ENCODE results near the gene HLA-DOA. TPM values are rescaled to one million over a fixed set of nuclear protein-coding genes. Genes with fewer than 3 reads are reported as not detected.

HLA-DOA gene
- total RNA-seq, 1 donor from 2014 or later, result 4.1 TPM

DNA sequence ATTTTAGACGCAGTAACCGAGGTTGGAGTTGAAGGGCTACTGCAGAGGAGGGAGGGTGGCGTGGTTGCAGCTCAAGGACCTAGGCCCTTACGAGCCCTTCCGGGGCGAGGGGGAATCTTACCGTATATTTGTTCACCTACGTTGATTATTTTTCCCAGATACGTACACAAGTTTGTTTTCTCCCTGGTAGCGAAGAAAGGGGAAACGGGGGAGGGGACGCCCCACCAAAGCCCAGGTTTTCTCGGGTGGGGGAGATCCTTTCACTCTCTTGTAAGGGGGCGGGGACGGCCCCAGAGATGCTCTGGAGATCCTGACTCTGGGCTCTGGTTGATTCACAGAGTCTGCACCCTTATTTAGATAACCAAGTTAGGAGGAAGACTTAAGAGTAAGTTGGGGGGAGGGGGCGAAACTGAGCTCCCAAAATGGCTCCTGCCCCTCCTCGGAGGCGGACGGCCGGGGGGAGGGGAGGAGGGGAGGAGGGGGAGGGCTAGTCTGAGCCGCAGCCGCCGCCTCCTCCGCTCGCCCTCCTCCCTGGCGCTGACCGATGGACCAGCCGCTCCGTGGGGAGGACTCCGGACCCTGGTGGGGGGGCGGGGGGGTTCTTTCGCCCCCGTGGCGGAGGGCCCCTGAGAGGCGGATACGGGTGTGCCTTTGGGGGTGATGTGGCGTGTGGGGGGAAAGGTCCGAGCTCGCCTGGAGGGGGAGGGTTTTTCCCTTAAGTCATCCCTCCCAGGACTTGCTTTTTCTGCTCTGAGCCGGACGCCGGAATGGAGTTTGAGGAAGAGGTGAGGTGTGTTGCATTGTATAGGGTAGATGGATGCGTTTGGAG is 38.8 kb downstream of the HLA-DOA start:
- peaks cover 27% of the 10 kb centered on the region for H3K4me1 Mint-ChIP-seq (ENCODE audit: low read depth)
- peak overlapping the region; percentile 92 for H3K4me3 Mint-ChIP-seq (ENCODE audit: low read depth)
- H3K27me3 Mint-ChIP-seq, result no peaks in the 10 kb centered on the region
- H3K36me3 Mint-ChIP-seq (ENCODE audit: insufficient read depth), result peaks cover 34% of the 10 kb centered on the region
- H3K27ac Mint-ChIP-seq, result peak overlapping the region; percentile 100
- TF ChIP-seq, protein P1, sequence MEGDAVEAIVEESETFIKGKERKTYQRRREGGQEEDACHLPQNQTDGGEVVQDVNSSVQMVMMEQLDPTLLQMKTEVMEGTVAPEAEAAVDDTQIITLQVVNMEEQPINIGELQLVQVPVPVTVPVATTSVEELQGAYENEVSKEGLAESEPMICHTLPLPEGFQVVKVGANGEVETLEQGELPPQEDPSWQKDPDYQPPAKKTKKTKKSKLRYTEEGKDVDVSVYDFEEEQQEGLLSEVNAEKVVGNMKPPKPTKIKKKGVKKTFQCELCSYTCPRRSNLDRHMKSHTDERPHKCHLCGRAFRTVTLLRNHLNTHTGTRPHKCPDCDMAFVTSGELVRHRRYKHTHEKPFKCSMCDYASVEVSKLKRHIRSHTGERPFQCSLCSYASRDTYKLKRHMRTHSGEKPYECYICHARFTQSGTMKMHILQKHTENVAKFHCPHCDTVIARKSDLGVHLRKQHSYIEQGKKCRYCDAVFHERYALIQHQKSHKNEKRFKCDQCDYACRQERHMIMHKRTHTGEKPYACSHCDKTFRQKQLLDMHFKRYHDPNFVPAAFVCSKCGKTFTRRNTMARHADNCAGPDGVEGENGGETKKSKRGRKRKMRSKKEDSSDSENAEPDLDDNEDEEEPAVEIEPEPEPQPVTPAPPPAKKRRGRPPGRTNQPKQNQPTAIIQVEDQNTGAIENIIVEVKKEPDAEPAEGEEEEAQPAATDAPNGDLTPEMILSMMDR (IDR thresholded peaks at IDR 0.05; ENCODE audit: unreplicated experiment), result no peak
- no peaks in the 10 kb centered on the region for H3K9me3 Mint-ChIP-seq (ENCODE audit: low read depth)
- peak; percentile 67 for DNase-seq (ENCODE audit: low spot score, unreplicated experiment)

DNA sequence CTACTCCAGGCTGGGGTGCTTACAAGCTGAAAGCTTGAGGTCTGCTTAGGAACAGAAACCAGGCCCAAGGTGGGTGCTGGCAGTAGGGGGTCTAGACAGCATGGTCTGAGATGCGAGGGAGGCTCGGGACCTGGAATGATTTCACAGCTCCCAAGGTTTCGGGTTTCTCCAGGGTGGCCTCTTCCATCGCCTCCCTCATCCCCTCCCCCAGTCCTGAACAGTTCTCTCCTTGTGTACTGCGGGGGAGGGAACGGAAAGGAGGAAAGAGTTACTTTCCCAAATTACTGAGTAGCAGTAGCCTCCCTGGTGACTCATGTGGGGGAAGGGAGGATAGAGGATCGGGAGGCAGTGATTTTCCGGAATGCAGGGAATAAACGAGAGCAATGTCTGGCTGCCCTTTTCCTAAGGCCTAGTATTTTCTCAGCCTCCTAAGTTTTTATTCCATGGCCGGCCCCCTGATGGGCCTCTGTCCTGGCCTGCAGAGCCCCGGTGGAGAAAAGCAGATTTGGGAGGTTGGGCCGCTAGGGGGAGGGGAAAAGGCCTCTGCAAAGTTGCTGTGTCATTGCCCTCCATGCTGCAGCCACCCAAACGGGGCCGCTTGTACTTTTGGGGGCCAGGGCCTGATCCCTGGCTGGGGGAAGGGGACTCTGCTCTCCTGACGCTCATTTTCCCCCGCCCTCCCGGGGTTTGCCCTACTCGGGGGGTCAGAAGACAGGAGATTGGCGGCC is 39.5 kb downstream of the HLA-DOA start:
- Mint-ChIP-seq H3K36me3 (ENCODE audit: insufficient read depth) (peaks cover 27% of the 10 kb centered on the region), H3K4me1 (ENCODE audit: low read depth) (peaks cover 23% of the 10 kb centered on the region), H3K4me3 (ENCODE audit: low read depth) (peak overlapping the region; percentile 92), H3K9me3 (ENCODE audit: low read depth) (no peaks in the 10 kb centered on the region), H3K27ac (peak overlapping the region; percentile 100), H3K27me3 (no peaks in the 10 kb centered on the region)
- TF ChIP-seq, protein P1 (IDR thresholded peaks at IDR 0.05; ENCODE audit: unreplicated experiment), result peak; percentile 37
- peak; percentile 68 for DNase-seq (ENCODE audit: low spot score, unreplicated experiment)

DNA sequence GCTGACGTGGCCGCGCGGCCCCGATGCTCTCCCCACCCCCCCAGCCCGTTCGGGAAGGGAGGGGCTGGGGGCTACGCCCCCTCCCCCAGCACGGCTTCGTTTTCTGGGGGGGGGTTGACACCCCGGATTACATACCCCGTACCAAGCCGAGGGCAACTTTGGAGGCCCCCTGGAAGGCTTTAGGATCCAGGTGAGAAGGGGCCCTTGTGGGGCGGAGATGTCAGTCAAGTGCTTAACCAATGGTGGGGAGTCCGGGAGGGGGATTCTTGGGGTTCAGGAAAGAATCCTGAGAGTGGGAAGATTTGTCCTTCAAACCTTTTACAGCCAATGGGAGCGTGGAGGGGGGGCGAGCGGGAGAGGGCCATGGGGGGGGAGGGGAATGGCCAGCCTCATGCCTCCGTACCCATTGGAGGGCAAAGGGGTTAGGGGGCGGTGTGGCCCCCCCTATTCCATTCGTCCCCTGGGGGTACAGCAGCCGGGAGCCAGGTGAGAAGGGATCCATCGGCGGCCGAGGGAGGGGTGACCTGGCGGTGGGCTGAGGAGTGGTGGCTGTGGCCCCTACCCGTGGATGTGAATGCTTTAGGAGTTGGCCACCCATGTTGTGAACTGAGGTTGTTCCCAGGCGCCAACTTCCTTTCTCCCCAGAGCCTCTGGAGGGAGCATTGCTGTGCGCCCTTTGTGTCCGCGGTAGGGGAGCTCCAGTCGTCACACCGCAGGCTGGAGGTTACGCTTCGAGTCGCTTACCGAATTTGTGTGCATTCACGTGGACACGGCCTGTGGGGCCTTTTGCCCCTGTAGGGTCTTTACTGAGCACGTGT is 40.3 kb downstream of the HLA-DOA start:
- TF ChIP-seq, protein P1 (IDR thresholded peaks at IDR 0.05; ENCODE audit: unreplicated experiment), result peak; percentile 29
- peaks cover 23% of the 10 kb centered on the region for H3K36me3 Mint-ChIP-seq (ENCODE audit: insufficient read depth)
- H3K27me3 Mint-ChIP-seq, result no peaks in the 10 kb centered on the region
- peak overlapping the region; percentile 100 for H3K27ac Mint-ChIP-seq
- H3K4me3 Mint-ChIP-seq (ENCODE audit: low read depth), result peak overlapping the region; percentile 92
- H3K4me1 Mint-ChIP-seq (ENCODE audit: low read depth), result peaks cover 16% of the 10 kb centered on the region
- peak; percentile 51 for DNase-seq (ENCODE audit: low spot score, unreplicated experiment)
- H3K9me3 Mint-ChIP-seq (ENCODE audit: low read depth), result no peaks in the 10 kb centered on the region

DNA sequence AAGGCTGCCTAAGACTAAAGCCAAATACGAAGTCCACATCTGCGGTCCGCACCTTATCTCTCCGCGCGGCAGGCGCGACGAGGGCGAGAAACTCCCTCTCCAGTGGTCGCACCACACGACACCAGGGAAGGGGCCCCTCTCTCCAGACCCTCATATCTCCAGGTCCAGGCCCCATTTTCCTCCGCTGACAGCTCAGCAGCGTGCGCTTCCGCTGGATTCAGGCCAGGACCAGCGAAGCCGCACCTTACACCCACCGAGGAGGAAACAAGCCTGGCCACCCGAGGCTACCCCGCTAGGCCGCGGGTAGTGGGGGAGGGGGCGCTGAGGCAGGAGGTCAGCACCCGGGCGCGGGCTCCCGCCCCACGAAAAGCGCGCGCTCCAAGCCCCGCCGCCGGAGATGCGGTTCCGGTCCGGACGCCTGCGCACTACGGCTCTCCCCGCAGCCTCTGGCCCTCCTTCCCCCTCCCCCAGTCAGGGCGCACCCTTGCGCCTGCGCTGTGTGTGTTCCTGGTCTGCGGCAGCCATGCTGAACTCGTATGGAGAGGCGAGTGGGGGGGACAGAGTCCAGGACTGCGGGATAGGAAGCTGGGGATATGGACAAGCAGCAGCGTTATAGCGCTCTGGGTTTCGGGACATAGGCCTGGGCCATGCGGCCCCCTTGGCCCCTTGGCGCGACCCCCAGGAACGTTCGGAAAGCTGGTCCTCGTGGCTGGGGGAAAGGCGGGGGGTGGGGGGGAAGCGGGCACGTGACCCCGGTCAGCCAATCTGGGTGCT is 41.1 kb downstream of the HLA-DOA start, which contains the start of gene BRD2:
BRD2 (plus strand) TSS at position 502 of the 774 bp plus-strand sequence. CDS start 4,305 bp downstream, outside the sequence.
- Mint-ChIP-seq H3K4me3 (ENCODE audit: low read depth) (peak within 1 kb of the TSS; percentile 92), H3K27me3 (no peaks in the 10 kb centered on the region), H3K4me1 (ENCODE audit: low read depth) (peaks cover 14% of the 10 kb centered on the region), H3K27ac (peak within 1 kb of the TSS; percentile 100), H3K36me3 (ENCODE audit: insufficient read depth) (peaks cover 15% of the 10 kb centered on the region), H3K9me3 (ENCODE audit: low read depth) (no peaks in the 10 kb centered on the region)
- DNase-seq (ENCODE audit: low spot score, unreplicated experiment), result peak; percentile 94
- TF ChIP-seq, protein P1 (IDR thresholded peaks at IDR 0.05; ENCODE audit: unreplicated experiment), result no peak

Measured in progenitor cell of endocrine pancreas (in vitro differentiated cells).